H1 (cell line): ENCODE data around the gene NOTUM. TPM values are rescaled to one million over a fixed set of nuclear protein-coding genes. Genes with fewer than 3 reads are reported as not detected.

Source experiments
- ATF2 ChIP-seq: IDR thresholded peaks from 2 replicates; pipeline ENCODE4 v1.6.1; 2012; ENCODE audit warnings: low read length, inconsistent platforms
- CBX5 ChIP-seq: fragments of 300-800, 300-1000 bp; sonication (generic); IDR thresholded peaks from 2 replicates; pipeline ENCODE4 v1.7.1; 2016; ENCODE audit warnings: antibody characterized with exemption, low read length, low read depth
- GABPA ChIP-seq: IDR thresholded peaks from 2 replicates; pipeline ENCODE4 v1.6.1; 2011; ENCODE audit warnings: mild to moderate bottlenecking, low read length, moderate library complexity, borderline replicate concordance; ENCODE audit not compliant: insufficient read depth
- GTF2F1 ChIP-seq: IDR thresholded peaks from 2 replicates; pipeline ENCODE4 v1.6.1; 2012; ENCODE audit warnings: low read depth, low read length, improper control_type of control experiment, borderline replicate concordance
- HDAC6 ChIP-seq: IDR thresholded peaks from one replicate; pipeline ENCODE4 v1.7.1; 2012; ENCODE audit warnings: low read depth, mild to moderate bottlenecking, inconsistent platforms, low read length, moderate library complexity
- SIRT6 ChIP-seq: IDR thresholded peaks from one replicate; pipeline ENCODE4 v1.7.1; 2012; ENCODE audit warnings: low read length, inconsistent platforms
- SP1 ChIP-seq: IDR thresholded peaks from 2 replicates; pipeline ENCODE4 v1.6.1; 2011; ENCODE audit warnings: low read depth, low read length
- SUZ12 ChIP-seq: fragments of 200-600 bp; sonication (generic); IDR thresholded peaks from 2 replicates; pipeline ENCODE4 v1.6.1; 2012; ENCODE audit warnings: mild to moderate bottlenecking, inconsistent platforms, low read length, moderate library complexity, mixed read lengths
- TEAD4 ChIP-seq: IDR thresholded peaks from 2 replicates; pipeline ENCODE4 v1.6.1; 2012; ENCODE audit warnings: low read depth, low read length, inconsistent platforms, mixed read lengths
- polyA plus RNA-seq, 7 experiments: library from polyadenylated mRNA; depleted of rRNA in 3 of 7; stranded (reverse) in 5 of 7; unstranded in 2 of 7; fragments of >200 nt in 5 of 7; fragments of 200-250 nt in 2 of 7; gene quantifications; 1 replicate in 5 of 7; 2 replicates in 1 of 7; 4 replicates in 1 of 7; pipeline versions ENCODE4 v1.2.1 to v1.2.3, GENCODE V29; 2011 to 2013; ENCODE audit warnings: missing spikeins in 2 of 7, mixed read lengths in 2 of 7
- total RNA-seq: library from RNA; stranded (reverse); fragmentation: NEBNext Ultra II Directional; extraction: Animal tissue kit (Norgen Biotek cat#: 25700); gene quantifications from 2 replicates; pipeline ENCODE4 v1.2.1, GENCODE V29; 2021

NOTUM gene
- total and polyA plus RNA-seq, 2 of the 8 experiments (the other 6 are each of a cell fraction or from before 2014, with no cell fraction given): 0.45 to 0.76 TPM

- TF ChIP-seq TEAD4 (no peak), HDAC6 (no peak), SIRT6 (no peak), ATF2 (no peak), SUZ12 (no peak), SP1 (no peak), GTF2F1 (no peak), CBX5 (no peak), GABPA (no peak)
Measured at GRCh38 chr17:81990836-81991683, 30.1 kb upstream of the NOTUM start (continued).
